ENCODE measurements around the gene MAPK7.
A peak's percentile ranks its signal among the peaks of the same experiment; 100 is the strongest.

The MAPK7 gene

DNA sequence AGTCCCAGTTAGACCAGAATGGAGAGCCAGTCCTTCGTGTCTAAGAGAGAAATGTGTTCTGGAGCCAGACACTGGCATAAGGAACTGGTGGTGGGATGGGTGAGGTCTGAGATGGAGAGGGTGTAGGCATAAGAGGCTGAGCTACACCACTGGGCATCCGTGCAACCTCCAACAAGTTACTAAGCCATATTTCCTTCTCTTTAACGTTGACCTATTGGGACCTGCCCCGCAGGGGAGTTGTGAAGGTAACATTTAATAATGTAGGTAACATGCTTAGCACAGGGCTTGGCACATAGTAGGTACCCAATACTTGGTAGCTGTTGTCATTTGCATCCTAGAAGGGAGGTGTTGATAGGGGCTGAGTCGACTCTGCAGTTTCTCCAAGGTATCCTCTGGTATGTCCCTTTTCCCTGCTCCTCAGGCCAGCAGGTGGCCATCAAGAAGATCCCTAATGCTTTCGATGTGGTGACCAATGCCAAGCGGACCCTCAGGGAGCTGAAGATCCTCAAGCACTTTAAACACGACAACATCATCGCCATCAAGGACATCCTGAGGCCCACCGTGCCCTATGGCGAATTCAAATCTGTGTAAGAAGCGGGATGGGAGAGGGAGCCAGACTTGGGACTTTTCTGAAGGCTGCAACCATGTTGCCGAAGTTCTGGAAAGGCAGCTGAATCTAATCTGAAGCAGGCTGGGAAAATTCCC lies 1.2 kb downstream of the MAPK7 start:
- peak overlapping the region; percentile 83 for H3K4me3 ChIP-seq (ENCODE audit: control insufficient read depth, low read depth, low read length)
- TF ChIP-seq, protein P1, sequence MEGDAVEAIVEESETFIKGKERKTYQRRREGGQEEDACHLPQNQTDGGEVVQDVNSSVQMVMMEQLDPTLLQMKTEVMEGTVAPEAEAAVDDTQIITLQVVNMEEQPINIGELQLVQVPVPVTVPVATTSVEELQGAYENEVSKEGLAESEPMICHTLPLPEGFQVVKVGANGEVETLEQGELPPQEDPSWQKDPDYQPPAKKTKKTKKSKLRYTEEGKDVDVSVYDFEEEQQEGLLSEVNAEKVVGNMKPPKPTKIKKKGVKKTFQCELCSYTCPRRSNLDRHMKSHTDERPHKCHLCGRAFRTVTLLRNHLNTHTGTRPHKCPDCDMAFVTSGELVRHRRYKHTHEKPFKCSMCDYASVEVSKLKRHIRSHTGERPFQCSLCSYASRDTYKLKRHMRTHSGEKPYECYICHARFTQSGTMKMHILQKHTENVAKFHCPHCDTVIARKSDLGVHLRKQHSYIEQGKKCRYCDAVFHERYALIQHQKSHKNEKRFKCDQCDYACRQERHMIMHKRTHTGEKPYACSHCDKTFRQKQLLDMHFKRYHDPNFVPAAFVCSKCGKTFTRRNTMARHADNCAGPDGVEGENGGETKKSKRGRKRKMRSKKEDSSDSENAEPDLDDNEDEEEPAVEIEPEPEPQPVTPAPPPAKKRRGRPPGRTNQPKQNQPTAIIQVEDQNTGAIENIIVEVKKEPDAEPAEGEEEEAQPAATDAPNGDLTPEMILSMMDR (IDR thresholded peaks at IDR 0.05; ENCODE audit: control insufficient read depth, insufficient read depth, low read depth, low read length, missing control alignments): no peak
- no peak for DNase-seq (ENCODE audit: low read depth)

DNA sequence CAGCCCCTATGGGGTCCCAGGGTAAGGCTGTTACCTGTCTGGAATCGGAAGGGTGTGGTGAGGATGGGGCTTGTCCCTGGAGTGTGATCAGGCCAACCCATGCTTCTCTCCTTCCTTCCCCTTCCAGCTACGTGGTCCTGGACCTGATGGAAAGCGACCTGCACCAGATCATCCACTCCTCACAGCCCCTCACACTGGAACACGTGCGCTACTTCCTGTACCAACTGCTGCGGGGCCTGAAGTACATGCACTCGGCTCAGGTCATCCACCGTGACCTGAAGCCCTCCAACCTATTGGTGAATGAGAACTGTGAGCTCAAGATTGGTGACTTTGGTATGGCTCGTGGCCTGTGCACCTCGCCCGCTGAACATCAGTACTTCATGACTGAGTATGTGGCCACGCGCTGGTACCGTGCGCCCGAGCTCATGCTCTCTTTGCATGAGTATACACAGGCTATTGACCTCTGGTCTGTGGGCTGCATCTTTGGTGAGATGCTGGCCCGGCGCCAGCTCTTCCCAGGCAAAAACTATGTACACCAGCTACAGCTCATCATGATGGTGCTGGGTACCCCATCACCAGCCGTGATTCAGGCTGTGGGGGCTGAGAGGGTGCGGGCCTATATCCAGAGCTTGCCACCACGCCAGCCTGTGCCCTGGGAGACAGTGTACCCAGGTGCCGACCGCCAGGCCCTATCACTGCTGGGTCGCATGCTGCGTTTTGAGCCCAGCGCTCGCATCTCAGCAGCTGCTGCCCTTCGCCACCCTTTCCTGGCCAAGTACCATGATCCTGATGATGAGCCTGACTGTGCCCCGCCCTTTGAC lies 2.4 kb downstream of the MAPK7 start:
- no peak overlapping the region for H3K4me3 ChIP-seq (ENCODE audit: control insufficient read depth, low read depth, low read length)
- TF ChIP-seq, protein P1 (IDR thresholded peaks at IDR 0.05; ENCODE audit: control insufficient read depth, insufficient read depth, low read depth, low read length, missing control alignments): no peak
- no peak for DNase-seq (ENCODE audit: low read depth)

DNA sequence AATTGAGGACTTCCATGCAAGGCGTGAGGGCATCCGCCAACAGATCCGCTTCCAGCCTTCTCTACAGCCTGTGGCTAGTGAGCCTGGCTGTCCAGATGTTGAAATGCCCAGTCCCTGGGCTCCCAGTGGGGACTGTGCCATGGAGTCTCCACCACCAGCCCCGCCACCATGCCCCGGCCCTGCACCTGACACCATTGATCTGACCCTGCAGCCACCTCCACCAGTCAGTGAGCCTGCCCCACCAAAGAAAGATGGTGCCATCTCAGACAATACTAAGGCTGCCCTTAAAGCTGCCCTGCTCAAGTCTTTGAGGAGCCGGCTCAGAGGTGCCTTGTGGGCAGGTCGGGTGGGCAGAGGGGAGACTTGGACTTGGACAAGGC lies 3.1 kb downstream of the MAPK7 start:
- no peak for DNase-seq (ENCODE audit: low read depth)
- TF ChIP-seq, protein P1 (IDR thresholded peaks at IDR 0.05; ENCODE audit: control insufficient read depth, insufficient read depth, low read depth, low read length, missing control alignments): no peak
- H3K4me3 ChIP-seq (ENCODE audit: control insufficient read depth, low read depth, low read length): no peak overlapping the region

DNA sequence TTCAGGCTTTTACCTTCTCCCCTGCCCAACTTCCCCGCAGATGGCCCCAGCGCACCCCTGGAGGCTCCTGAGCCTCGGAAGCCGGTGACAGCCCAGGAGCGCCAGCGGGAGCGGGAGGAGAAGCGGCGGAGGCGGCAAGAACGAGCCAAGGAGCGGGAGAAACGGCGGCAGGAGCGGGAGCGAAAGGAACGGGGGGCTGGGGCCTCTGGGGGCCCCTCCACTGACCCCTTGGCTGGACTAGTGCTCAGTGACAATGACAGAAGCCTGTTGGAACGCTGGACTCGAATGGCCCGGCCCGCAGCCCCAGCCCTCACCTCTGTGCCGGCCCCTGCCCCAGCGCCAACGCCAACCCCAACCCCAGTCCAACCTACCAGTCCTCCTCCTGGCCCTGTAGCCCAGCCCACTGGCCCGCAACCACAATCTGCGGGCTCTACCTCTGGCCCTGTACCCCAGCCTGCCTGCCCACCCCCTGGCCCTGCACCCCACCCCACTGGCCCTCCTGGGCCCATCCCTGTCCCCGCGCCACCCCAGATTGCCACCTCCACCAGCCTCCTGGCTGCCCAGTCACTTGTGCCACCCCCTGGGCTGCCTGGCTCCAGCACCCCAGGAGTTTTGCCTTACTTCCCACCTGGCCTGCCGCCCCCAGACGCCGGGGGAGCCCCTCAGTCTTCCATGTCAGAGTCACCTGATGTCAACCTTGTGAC lies 3.6 kb downstream of the MAPK7 start:
- TF ChIP-seq, protein P1 (IDR thresholded peaks at IDR 0.05; ENCODE audit: control insufficient read depth, insufficient read depth, low read depth, low read length, missing control alignments): no peak
- no peak overlapping the region for H3K4me3 ChIP-seq (ENCODE audit: control insufficient read depth, low read depth, low read length)
- no peak for DNase-seq (ENCODE audit: low read depth)

DNA sequence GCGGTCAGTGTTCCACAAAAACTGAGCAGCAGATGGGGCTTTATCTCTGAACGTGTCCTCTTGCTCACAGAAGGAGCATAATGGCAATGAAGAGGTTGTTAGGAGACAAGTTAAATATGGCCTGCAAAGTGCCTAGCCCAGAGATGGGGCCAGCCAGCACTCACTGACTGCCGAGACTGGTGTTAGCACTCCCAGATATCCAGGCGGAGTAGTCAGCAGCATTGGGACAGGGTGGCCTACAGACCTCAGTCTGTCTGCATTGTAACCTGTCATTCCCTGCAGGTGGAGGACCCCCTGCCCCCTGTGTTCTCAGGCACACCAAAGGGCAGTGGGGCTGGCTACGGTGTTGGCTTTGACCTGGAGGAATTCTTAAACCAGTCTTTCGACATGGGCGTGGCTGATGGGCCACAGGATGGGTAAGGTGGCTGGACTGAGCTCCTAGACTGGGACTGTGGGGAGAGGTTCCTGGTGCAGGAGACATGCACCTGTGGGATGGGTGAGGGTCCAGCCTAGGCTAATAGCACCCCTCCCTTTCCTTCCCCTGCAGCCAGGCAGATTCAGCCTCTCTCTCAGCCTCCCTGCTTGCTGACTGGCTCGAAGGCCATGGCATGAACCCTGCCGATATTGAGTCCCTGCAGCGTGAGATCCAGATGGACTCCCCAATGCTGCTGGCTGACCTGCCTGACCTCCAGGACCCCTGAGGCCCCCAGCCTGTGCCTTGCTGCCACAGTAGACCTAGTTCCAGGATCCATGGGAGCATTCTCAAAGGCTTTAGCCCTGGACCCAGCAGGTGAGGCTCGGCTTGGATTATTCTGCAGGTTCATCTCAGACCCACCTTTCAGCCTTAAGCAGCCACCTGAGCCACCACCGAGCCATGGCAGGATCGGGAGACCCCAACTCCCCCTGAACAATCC lies 4.5 kb downstream of the MAPK7 start:
- no peak for DNase-seq (ENCODE audit: low read depth)
- TF ChIP-seq, protein P1 (IDR thresholded peaks at IDR 0.05; ENCODE audit: control insufficient read depth, insufficient read depth, low read depth, low read length, missing control alignments): no peak
- H3K4me3 ChIP-seq (ENCODE audit: control insufficient read depth, low read depth, low read length): no peak overlapping the region

All from AG09309 (cell line).